GM19468 (cell line): ENCODE results near the gene UGDH.
A peak's percentile ranks its signal among the peaks of the same experiment; 100 is the strongest.
"Not testable (repeated sequence)": the region's sequence is repeated elsewhere in the genome, so short reads cannot be mapped to it uniquely, and the experiment has no call there.

Experiments used
- ATAC-seq: cut with Tn5 transposase; IDR thresholded peaks from one replicate; pipeline ENCODE4 v1.9.1; 2021; ENCODE audit warnings: mild to moderate bottlenecking, moderate library complexity, moderate number of reproducible peaks; ENCODE audit not compliant: unreplicated experiment; ENCODE audit errors: extremely low read depth

Gene UGDH

DNA sequence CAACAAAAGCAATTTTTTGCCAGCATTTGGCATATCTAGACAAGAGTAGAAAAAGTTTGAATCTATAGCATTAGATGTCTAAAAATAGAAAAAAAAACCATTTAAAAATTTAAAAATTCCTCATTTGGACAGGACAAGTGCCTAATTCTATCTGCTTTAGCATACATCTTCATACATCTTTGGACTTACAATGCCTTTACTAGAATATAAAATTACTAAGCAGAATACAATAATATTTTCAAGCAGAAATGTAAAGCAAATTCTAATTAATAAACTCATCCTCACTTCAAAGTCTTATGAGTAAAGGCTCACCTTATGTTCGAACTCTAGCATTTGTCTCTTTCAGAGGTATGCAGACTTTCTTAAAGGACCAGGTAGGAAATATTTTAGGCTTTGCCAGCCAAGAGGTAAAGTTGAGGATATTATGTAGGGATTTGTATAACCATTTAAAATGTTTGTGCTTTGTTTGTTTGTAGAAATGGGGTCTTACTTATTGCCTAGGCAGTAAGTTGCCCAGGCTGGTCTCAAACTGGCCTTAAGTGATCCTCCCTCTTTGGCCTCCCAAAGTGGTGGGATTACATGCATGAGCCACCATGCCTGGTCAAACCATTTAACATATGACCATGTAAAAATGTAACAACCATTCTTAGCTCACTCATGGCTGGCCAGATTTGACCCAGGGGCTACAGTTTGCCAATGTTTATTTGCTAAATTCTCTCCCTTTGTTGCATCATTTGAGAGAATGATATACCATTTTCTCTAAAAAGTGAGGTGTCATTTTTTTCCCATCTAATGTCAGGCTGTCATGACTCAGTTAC lies 29.1 kb downstream of the UGDH start:
- ATAC-seq = no peak

DNA sequence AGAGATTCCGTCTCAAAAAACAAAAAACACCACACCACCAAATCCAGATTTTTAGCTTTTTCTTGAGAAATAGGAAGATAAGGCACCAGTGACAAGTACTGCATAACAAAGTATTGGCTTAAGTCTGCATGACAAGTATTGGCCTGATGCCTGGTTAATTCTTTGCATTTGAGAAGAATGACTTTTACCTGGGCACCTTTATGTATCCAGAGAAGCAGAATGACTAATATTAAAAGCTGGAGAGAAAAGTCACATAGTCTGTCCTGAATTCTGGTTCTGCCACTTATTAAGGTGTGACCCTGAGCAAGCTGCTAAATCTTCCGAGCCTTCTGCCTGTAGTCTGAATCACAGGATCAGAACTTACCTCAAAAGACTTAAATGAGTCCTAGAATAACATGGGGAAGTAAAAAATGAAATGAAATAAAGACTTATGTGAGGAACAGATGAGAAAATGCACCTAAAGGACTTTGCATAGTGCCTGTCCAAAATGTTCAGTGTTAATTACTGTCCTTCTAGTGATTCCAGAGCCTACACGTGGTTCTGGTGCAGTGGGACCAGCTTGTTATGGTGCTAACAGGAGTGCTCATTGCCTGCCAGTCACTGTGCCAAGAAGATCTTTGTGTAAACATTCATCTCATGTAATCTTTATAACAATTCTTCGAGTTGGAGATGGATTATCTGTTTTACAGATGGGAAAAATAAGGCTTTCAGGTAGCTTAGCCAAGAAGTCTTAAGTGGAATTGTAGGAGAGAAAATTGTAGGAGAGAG lies 31.6 kb downstream of the UGDH start:
- no peak for ATAC-seq

DNA sequence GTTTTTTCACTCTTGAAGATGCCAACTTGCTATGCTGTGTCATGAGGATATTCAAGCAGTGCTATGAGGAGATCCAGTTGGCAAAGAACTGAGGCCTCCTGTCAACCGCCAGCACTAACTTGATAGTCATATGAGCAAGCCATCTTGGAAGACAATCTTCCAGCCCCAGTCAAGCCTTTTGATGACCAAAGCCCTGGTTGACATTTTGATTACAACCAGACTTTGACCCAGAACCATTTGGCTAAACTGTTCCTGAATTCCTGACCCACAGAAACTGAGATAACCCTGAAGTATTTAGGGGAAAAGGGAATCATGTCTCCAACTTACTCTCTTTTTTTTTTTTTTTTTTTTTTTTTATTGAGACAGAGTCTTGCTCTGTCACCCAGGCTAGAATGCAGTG lies 32.9 kb downstream of the UGDH start:
- ATAC-seq = no peak

DNA sequence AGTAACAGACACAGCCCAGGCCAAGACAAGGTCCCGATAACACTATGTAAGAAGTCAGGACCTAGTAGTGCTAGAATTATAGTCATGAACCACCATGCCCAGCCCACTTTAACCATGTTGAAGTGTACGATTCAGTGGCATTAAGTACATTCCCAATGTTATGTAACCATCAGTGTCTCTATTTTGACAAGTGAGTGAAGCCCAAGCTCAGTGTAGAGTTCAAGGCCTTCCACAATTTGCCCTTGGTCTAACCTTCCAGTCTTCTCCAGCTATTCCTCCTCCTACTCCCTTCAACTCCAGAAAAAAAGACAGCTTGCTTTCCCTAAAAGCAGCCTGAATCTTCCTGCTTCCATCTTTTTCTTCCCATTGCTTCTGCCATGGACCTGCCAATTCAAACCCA lies 36.9 kb downstream of the UGDH start:
- no peak for ATAC-seq

DNA sequence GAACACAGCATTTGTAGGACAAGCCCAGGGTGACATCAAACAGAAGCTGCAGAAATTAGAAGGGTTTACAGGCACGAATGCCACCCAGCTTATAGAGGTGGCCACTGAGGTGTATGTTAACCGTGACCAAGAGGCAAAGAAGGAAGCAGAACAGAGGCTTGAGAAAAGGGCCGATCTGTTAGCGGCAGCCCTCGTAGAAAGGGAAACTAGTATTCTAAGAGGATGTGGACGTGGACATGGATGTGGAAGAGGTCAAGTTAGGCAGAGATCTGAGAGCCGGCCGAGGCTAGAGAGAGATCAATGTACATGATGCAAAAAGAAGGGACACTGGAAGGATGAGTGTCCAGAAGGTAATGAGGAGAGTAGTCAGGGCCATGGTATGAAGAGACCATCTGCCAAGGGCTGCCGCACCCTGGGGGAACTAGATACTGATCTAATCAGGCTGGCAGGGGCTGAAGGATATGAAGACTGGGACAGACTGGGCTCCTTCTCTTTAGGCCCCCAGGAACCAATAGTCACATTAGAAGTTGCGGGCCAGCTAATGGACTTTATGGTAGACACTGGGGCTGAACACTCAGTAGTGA lies 40.9 kb downstream of the UGDH start:
- ATAC-seq = no peak

DNA sequence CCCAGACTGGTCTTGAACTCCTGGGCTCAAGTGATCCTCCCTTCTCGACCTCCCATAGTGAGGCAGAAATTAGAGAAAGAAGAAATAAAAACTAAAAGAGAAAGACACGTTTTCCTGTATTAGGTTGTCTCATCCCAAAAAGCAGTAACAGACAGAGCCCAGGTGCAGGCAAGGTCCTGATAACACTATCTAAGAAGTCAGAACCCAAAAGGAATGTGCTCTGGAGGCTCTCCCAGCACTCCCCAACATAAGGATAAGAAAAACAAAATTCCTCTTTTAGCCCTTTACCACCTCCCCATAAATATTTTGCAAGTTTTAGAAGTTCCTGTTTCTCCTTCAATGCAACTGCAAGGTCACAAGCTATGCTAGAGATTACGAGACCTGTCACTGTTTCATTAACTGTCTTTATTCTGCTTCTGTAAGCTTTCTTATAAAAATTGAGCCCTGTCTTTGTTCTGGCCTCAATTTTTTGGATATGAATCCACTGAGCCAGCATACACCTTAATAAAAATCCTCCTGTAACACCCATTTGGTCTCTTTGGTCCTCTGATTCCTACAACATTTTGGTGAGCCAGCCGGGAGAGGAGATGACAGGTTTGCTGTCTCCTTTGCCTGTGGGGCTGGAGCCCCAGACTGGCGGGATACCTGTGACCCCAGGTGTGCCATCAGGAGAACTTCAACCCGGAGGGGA lies 42.5 kb downstream of the UGDH start:
- ATAC-seq = no peak

DNA sequence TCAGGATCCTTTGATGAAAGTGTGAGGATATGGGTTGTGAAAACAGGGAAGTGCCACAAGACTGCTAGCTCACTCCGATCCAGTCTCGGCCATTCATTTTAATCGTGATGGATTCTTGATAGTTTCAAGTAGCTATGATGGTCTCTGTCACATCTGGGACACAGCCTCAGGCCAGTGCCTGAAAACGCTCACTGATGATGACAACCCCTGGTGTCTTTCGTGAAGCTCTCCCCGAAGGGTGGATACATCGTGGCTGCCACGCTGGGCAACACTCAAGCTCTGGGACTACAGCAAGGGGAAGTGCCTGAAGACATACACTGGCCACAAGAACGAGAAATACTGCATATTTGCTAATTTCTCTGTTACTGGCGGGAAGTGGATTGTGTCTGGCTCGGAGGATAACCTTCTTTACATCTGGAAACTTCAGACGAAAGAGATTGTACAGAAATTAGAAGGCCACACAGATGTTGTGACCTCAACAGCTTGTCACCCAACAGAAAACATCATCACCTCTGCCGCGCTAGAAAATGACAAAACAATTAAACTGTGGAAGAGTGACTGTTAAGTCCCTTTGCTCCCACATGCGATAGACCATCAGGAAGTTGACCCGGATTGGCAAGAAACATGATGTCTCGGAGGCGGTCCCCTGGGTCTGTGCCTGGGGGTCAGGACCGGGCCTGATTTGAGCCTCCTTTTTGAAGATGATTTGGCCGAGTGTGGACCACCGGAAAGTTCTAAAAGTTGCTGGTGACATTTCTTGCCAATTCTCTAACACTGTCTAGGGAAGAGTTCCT lies 46.1 kb downstream of the UGDH start:
- ATAC-seq = no peak

DNA sequence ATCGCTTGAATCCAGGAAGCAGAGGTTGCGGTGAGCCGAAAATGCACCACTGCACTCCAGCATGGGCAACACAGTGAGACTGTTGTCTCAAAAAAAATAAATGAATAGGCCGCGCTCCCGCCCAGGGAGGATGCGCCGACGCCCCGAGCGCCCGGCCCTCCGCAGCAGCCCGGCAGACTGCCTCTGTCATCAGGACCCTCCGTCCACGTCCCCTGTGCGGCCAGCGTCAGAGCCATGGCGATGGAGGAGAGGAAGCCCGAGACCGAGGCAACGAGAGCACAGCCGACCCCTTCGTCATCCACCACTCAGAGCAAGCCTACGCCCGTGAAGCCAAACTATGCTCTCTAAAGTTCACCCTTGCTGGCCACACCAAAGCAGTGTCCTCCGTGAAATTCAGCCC lies 47.0 kb downstream of the UGDH start:
- no peak for ATAC-seq

DNA sequence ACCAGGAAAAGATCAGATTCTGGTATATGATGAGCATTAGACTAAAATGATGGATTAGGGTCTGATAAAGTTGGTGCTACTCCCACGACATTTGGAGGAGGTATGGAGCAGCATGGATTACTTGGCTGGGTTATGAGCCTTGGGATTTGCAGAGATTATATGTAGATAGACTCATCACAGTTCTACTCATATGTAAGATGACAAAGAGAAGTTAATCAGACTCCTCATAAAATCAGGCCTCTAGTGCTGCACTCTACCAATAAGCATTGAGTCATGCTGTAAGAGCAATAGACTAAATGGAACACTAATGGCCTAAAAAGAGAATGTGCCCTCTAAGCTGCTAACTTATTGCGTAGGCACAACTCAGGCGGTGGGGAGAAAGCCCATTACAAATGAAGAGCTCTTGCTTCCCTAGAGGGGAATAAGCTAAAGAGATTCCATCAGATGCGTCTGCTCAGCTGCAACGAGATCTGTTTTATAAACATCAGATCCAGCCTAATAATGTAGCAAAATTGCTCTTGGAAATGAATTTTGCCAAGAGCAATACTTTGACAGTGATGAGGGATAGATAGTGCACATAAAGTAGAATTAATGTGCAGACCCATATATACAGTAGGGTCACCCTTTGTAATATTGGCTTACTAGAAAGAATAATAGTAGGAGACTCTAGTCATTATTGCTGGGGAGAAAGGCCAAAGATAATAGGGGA lies 50.9 kb downstream of the UGDH start:
- ATAC-seq = no peak

DNA sequence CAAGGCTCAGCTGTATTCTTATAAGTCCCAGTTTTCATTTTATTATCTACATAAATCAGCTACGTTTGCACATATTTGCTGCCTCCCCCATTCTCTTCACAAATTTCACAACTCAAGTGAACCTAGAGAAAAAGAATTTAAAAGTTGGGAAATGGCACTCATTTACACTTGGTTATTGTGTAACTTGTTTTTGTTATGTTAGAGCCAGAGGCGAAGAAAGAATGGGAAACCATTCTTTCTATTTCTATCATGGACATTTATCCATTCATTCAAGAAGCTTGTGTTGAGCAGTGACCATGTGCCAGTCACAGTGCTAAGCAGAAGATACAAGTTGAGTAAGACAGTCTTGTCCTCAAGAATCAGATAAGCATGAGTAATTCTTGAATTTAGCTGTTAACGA lies 54.8 kb downstream of the UGDH start:
- no peak for ATAC-seq

DNA sequence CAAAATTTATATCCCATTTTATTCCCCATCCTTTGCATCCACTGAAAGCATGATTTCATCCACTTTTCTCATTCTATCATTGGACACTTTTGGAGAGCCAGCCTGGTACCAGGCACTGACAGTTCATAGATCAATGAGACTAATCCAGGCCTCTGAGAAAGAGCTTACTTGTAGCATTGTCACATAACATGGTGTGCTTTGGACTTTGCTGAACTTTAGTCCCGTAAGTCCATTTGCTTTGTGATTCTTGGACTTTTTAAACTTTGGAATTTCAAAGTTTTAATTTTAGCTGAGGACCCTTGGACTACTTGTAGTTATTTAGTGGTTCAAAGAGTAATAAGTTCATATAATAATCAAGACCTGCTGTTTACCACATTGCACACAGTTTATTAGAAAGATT lies 56.8 kb downstream of the UGDH start:
- no peak for ATAC-seq

DNA sequence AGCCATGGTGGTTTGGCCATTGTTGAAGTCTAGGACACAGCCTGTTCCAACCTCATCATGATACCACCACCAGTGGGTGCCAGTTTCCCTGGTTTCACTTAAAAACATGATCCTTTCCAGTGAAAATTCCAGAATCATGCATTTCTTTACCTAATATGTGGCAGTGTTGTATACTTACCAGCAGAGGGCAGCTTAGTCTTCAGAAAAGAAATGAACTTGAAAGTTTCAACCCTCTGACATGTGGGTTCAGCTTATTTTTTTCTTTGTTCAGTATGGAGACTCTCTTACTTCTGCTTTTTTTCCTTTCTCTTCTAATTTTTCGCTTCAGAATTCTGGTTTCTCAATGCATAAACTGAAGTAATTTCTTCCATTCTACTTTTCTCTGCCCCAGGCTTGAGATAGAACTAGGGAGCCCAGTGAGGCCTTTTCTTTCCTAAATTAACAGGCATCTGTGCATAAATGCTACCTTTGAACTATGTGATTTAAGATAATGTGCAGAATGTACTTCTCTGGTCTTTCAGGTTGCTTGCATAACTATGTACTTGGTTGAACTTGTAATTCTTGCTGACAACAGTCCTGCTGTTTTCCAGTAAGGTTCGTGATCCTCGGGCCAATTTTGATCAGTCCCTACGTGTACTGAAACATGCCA lies 57.7 kb downstream of the UGDH start:
- peak; percentile 45 for ATAC-seq

DNA sequence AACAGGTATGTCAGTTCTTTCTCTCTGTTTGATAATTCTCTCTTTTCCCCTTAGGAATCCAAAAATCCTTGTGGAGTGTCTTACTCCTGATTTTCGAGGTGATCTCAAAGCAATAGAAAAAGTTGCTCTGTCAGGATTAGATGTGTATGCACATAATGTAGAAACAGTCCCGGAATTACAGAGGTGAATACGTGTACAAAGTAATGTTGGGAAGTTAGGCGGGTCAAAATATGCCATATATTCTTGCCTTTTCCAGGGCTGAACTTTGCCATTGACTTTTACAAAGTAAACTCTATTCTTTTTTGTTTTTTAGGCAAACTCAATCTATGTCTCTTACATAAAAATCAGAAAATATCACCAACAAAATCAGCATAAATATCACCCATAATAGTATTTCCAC lies 59.8 kb downstream of the UGDH start:
- no peak for ATAC-seq

DNA sequence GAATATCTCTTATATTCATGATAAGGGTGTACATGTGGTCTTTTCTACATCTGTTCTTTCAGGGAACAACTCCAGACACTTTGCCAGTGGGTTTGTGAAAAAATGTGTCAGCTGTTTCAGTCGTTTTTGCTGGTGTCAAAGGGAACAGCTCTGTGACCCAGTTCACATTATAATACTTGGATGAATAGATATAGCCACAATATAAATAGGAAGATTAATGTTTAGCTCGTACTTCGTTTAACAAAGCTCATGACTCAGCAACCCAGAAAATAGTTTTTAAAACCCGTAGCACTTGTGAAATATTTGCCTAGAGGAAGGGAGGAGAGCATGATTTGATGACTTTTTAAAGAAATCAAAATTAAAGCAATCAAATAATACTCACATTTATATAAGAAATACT lies 60.5 kb downstream of the UGDH start:
- no peak for ATAC-seq

DNA sequence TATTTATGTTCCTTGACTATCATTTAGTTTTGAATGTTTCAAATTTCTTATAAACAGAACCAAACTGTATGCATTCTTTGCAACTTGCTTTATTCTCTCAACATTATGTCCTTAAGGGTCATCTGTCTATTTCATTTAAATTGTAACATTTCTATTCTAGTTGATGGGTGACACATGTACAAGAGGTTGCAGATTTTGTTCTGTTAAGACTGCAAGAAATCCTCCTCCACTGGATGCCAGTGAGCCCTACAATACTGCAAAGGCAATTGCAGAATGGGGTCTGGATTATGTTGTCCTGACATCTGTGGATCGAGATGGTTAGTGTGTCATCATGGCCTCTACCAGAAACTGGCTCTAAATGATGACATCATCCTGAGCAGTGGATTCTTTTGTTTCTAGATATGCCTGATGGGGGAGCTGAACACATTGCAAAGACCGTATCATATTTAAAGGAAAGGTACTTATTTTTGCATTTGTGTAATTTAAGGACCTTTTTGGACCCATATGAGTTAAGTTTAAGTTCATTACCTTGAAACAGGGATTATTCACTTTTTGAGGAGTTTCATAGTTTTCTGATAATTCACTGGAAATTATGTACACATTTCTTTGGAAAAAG lies 62.2 kb downstream of the UGDH start:
- ATAC-seq = no peak

DNA sequence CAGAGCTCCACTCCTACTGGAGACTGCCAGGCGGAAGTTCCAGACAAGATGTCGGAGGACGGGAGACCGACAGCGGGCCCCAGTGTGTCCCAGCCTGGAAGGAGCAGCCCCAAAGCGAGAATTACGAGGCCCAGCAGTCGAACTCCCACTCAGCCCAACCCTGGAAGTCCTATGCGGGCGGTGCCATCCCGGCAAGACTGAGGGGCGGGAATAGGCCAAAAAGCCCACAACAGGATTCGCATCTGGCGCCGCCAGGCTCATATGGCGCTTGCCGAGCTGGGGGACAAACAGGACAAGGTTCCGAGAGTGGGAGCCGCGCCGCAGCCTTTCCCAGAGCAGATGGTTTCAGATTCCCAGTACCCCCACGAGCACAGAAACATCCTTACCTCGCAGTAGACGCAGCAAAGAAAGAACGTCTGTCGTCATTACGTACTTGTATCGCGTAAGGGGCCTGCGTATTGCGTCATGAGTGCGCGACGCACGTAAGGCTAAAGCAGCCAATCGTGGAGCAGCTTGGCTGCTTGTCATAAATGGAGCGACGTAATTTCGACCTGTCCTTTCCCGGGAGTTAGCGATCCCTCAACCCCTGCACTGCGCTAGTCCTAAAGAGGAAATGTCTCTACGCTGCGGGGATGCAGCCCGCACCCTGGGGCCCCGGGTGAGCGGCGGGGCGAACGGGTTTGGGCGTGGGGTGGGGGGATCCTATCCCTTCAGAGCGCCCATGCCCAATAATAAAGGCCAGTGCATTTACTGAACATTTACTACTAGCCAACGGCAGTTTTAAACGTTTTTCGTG lies 68.5 kb downstream of the UGDH start, which contains the start of the genes LIAS and RPL9:
TSS of gene LIAS (plus strand) at position 552 of the 796 bp plus-strand sequence. CDS start at position 614, 62 bp downstream.
TSS of gene RPL9 (minus strand) at position 418 of the 796 bp plus-strand sequence. CDS start 483 bp downstream, outside the sequence.
- ATAC-seq = peak; percentile 90

DNA sequence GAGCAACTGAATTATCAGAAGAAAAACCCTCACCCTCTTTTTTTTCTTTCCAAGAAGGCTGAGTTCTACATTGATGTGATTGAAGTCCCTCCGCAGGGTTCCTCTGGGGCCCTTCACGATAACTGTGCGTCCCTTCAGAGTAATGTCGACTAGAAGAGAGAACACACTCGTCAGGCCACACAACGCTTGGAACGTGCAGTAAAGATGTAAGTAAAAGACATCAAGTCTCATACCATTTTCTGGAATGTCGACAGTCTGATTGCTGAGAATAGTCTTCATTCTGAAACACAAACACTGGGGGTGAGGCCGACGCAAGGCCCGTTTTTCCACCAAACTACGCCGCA lies 69.1 kb downstream of the UGDH start:
- ATAC-seq = not testable (repeated sequence)
